ENCODE data around the gene DCHS2.

- no peak for TF ChIP-seq CTCF (IDR thresholded peaks at IDR 0.05)
- no peak for TF ChIP-seq EP300 (IDR thresholded peaks at IDR 0.05)
Observed at GRCh38 chr4:154441982-154442381, 49.6 kb downstream of the DCHS2 start.

Data from suprapubic skin (tissue), 3 donors.